HPDE6-E6E7 (cell line): ENCODE results near the gene NOL4L.

Experiments
- DNase-seq: peaks from one replicate; pipeline ENCODE4 v3.0.0; 2011; ENCODE audit warnings: missing footprints; ENCODE audit errors: extremely low spot score

NOL4L gene

DNA sequence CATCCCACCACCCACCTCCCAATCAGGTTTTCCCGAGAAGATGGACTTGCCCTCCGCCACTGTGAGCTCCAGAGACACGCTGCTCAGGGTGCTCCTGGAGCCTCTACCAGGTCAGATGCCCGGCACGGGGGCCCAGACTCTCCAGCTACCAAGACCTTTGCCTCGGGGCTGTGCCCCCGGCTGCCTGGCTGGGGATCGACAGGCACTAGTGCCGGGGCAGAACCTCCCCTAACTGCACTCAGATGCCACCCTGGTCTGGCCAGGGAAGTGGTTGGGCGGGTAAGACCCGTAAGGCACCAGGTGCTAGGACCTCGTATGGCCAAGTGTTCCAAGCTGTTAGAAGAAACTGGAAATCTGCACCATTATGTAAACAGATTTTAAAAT, 126.3 kb downstream of the NOL4L start:
- DNase-seq = no peak

GRCh38 chr20:32458061-32458836, 126.9 kb downstream of the NOL4L start:
- no peak for DNase-seq

DNA sequence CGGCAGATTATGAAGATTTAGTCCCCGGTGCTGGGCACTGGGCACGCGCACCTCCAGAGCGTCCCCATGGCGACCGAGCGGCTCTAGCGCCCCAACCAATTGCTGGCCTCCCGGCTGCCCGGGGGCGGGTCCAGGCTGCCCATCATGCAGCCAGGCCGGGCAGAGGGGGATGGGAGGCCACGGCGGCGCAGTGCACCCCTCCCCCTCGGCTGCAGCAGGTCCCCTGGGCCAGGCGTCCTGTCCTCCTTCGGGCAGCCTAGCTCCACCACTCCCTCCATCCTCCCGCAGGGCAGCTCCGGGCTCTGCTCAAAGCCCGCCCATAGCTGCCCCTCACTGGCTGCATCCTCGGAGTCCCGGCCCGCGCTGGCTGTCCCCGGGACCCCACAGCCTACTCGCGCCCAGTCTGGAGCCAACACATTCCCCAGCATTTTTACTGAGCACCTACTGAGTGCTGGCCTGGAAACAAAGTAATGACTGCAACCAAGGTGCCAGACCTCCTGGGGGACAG, 127.6 kb downstream of the NOL4L start:
- peak; percentile 84 for DNase-seq

DNA sequence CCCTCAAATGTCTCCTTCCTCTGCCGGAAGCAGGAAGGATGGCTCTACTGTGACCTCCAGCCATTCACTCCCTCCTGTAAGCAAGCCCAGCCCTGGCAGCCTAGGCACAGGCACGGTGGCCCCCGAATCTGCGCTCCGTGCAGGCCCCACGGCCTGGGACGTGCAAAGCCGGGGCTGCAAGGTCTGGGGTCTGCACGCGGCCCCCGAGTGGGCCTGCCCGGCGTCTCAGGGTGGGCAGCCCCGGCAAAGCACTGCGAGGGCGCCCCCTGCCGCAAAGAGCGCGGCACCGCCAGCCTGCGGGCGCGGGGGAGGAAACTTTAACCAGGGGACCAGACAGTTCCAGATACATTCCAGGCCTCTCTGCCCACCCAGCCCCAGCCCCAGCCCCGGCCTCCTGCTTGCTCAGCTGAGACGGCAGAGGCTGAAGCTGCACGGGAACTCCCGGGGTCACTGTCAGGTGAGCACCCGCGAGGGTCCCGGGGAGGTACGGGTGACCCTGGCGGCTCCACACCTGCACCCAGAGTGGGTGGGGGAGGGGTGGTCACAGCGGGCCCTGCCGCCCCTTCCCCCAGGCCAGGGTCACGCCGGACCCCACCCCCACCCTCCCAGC, 128.2 kb downstream of the NOL4L start:
- peak; percentile 79 for DNase-seq

GRCh38 chr20:32455901-32456701, 129.0 kb downstream of the NOL4L start:
- DNase-seq = no peak

DNA sequence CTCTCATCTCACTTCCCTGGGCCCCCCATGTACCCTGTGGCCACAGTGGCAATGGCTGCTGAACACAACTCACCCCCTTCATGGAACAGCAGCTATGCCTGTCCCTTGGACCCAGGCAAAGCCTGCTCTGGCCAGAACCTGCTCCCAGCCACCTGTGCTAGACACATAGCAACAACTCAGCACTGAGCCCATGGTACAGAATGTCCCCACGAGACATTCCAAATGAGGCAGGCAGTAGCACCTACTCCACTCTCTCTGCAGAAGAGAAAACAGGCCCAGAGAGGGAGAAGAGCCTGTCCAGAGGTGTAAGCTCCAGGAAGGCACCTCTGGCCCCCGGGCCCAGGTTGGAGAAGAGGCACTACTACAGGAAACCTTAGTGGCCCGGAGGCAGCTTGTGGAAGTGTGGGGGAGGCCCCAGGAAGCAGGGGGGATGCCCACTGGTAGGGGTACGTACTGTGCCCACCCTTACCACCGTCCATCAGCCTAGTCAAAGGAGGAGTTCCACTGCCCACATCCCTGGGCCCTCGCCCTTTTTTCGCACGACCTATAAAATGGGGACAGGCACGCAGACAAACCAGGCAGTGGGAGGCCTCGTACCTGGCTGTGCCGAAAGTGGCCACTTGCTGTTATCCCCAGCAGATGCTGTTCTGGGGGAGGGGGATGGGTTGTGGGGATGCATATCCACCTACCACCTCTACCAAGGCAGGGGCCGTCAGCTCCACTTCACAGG, 129.8 kb downstream of the NOL4L start:
- DNase-seq = no peak

GRCh38 chr20:32454164-32455145, 130.7 kb downstream of the NOL4L start:
- no peak for DNase-seq

DNA sequence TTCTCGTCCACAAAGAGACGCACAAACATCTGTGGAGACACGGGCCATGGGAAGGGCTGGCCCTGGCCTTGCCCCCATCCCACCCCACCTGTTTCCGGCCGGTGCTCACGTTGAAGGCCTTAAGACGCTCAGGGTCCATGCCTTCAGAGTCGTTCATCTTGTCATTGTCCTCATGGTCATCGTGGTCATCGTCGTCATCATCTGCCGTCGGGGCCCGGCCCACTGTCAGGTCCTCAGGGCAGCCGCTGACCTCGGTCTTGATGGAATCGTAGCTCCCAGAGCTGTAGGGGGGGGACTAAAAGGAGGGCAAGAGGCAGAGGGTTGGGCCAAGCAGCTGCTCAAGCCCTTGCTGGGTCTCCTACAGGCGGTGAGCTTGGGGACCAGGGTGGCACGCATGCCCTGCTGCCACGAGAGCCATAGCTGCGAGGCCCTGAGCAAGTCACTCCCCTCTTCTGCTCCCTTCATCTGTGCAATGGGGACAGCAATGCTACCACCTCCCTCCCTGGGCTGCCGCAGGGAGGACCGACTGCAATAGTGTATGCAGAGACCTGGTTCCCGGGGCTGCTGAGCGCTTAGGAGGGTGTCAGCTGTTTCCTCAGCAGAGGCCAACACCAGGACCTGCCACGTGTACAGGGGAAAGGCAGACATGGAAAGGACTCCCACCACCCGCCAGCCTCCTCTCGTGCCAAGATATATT, 131.5 kb downstream of the NOL4L start:
- no peak for DNase-seq

DNA sequence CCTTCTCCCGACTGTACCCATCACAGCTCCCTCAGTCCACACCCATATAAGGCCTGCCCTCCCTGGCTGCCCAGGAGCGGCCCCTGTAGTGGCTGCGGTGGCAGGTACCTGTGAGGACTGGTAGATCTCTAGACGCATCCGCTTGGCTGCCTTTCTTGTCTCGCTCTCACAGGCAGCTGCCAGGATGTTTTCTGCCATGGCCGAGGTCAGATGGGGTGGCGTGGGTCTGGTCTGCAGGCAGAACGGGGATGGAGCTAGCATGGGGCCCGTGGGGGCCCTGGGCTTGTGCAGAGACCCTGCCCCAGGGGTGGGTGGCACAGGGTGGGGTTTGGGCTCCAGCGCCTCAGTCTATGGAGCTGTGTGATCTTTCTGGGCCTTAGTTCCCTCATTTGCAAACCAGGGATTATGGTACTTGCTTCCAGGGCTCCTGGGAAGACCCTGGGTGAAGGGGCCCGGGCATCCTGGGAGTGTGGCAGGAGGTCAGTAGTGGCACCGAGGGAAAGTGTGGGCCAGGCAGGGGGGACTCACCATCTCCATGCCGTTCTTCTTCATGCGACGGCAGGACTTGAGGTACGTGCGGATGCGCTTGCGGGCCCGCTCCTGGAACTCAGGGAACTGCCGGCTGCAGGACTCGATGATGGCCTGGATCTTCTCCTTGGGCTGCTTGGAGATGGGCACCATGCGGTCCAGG, 132.2 kb downstream of the NOL4L start:
- no peak for DNase-seq

DNA sequence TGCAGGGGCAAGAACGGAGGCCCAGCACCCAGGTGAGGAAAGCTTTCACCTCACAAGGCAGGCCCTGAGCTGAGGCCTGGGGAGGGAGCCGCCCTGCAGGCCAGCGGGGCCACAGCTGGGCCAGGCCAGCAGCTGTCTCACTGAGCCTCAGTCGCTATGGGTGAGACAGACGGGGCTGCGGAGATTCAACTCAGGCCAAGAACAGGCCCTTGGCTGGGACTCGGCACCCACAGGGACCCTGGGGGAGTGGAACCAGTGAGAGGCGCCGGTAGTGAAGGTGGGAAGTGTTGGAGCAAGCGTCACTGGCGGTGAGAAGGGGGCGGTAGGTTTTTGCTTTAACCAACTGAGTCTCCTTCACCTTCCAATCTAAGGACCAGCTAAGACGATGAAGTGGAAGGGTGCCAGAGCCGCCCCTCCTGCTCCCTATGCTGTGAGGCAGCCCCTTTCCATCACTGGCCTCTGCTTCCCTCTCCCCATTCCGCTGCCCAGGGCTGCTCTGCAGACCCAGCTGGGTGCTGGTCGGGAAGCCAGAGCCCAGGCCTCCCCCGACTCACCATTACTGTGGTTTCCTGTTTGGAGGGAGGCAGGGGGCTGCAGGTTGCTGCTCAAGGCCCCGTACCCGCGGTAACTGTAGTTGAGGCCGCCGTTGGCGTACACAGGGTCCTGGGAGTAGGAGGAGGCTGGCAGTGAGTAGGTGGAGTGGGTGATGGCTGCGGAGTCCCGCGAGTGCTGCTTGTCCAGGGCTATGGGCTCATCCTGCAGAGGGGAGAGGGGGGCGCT, 133.3 kb downstream of the NOL4L start:
- no peak for DNase-seq

GRCh38 chr20:32451340-32451681, 133.8 kb downstream of the NOL4L start:
- no peak for DNase-seq

- no peak for DNase-seq
These were observed 134.6 kb downstream of the NOL4L start for GRCh38 chr20:32450484-32451061.

GRCh38 chr20:32449890-32450401, 135.2 kb downstream of the NOL4L start:
- no peak for DNase-seq

- no peak for DNase-seq
These were observed 135.9 kb downstream of the NOL4L start for GRCh38 chr20:32449057-32449889.

GRCh38 chr20:32448306-32449056, 136.7 kb downstream of the NOL4L start:
- no peak for DNase-seq
